Neural cell (in vitro differentiated cells): ENCODE measurements around the gene PALD1.

Experiments
- CTCF ChIP-seq: fragments of 450-650 bp; IDR thresholded peaks from 2 replicates; pipeline ENCODE4 v1.5.1; 2014; ENCODE audit warnings: antibody characterized with exemption, mild to moderate bottlenecking, moderate library complexity; ENCODE audit not compliant: poor library complexity, severe bottlenecking
- EZH2 ChIP-seq: fragments of 200-600, 300-800 bp; shearing (Covaris generic), sonication (generic); IDR thresholded peaks from 2 replicates; pipeline ENCODE4 v1.6.1; 2014; ENCODE audit warnings: antibody characterized with exemption, low read length, borderline replicate concordance, mild to moderate bottlenecking; ENCODE audit not compliant: insufficient read depth, poor library complexity, severe bottlenecking
- RAD21 ChIP-seq: fragments of 450-650 bp; conservative IDR thresholded peaks from 2 replicates; pipeline ENCODE4 v1.6.1; 2014; ENCODE audit warnings: antibody characterized with exemption, mild to moderate bottlenecking, moderate library complexity

DNA sequence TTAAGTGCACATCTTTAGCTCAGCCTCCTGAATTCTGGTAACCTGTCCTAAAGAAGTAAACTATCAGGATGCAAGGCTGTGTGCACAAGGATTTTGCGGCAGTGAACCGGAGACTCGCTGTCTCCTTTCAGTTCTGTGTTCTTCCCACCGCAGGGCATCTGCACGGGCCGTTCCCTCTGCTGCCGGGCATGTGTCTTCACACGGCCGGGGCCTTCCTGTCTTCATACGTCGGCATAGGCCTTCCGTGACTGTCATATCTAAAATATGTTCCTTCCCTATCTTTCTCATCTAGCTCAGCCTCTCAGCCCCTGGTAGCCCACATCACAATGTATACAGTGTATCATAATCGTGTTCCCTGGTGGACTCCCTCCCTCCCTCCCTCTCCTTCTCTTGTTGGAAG, 16.4 kb downstream of the PALD1 start:
- TF ChIP-seq CTCF (no peak), EZH2 (no peak), RAD21 (no peak)
